HG03432 (cell line): ENCODE results near the gene VPS54.

Experiments used
- ATAC-seq: cut with Tn5 transposase; IDR thresholded peaks from one replicate; pipeline ENCODE4 v1.9.1; 2021; ENCODE audit warnings: mild to moderate bottlenecking, moderate library complexity; ENCODE audit not compliant: unreplicated experiment

Gene VPS54

DNA sequence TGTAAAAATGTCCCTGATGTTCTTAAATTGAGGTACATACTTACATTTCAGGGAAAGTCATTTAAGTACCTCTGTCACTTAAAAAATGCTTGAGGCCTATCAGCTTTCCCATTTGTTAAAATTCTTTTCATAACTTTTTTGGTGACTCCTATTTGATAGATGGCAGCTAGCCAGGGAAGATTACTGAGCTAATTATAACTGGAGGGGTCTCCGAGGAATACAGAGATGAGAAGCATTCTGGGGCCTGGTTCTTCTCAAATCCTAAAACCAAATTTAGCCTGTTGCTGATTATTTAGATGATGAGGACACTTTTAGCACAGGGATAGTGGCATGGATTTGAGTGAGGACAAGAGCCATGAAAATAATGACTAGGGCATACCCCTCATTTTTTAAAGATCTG is 172.7 kb downstream of the VPS54 start:
- ATAC-seq = no peak

DNA sequence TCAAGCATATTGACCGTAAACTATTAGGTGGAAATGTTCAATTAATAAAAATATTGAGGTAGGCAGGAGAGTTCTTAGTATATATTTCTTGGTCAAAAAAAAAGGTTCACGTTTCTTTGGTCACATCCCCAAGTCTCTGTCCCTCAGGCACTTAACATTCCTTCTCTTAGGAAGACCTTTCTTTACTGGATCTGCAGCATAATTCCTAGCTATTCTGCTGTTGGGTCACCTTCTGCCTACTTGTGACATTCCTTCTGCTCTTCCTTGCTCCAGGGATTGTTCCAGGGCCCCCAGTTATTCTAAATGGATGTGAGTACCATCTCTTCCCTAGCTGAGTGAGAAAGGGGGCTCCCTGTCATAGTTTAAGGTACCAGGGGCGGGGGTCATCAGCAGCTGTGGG is 173.4 kb downstream of the VPS54 start:
- ATAC-seq = no peak

DNA sequence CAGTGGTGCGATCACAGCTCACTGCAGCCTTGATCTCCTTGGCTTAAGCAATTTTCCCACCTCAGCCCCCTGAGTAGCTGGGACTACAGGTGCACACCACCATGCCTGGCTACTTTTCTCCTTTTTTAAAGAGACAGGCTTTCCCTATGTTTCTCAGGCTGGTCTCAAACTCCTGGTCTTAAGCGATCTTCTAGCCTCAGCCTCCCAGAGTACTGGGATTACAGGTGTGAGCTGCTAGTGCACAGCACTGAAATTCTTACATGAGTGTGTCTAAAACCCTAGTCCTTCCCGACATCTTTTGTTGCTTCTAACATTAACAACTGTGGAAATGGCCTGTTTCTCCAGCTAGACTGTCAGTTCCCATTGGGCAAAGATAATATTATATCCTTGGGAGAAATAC is 174.6 kb downstream of the VPS54 start:
- ATAC-seq = no peak

DNA sequence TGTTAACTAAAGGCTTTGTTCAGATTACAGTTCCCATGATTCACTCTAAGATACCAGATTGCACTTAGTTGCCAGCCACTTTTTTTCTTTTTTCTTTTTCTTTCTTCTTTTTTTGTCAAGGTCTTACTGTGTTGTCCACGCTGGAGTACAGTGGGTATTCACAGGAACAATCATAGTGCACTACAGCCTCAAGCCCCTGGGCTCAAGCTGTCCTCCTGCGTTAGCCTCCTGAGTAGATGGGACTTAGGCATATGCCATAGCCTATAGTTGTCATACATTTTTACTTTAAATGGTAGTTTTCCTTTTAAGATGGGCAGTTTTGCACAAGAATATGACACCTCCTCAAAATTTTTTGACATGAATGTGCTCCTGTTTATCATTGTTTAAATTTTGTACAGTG is 175.4 kb downstream of the VPS54 start:
- ATAC-seq = no peak

DNA sequence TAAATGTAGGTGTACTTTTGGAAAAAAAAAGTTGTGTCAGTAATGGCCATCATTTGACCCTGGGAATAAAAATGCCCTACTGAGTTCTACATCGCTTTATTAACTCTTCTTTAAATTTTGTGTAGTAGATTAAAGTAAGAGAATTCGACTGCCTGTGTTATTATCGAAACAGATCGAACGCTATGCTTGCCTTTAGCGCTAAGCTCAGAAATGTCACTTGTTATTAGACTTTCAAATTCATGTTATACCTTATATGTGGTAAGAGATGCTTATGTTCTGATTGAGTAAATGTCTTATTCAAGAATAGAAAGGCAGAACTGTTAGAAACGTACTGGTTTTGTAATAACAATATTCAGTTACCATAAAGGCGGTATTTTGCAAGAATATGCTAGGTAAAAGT is 176.1 kb downstream of the VPS54 start:
- ATAC-seq = no peak

DNA sequence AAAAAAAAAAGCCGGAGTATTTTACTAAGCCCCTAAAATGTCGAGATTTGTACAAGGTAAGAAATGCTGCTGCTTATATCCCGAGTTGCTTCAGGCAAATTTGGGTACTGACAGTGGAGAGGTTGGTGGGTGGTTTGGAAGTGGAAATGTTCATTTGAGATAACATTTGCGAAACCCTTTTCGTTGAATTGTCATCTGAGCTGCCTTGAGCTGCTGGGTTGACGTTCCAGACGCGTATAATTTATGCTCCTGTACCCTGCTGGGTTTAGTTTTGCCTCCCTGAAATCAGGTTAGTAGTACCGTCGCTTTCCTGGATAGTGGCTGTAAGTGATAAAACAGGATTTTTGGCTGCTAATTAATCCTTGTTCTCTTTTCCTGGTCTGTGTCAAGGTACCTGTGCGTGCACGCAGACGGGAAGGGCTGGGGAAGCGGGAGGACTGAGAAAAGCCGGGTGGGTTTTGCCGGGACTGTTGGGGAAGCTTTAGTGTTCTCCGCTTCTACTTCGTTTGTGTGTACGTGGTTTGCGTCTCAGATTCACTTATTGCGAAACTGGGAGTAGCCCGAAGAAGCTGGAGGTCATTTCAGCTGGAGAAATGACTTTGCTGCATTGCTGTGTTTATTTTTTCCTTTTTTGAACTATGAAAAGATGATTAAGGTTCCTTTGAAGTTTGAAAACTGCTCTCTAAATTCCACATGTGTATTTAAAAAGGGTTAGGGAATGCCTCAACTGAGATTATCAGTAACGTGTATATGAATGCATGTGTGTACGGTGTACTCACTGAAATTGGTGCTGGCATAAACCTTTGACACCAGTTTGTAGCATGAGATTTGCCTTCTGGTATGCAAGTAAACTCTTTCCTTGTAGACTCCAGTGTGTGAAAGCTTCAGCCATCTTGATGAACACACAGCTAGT is 176.8 kb downstream of the VPS54 start:
- no peak for ATAC-seq
